Measurements from ENCODE around the gene BCLAF3.

GRCh38 chrX:20005883-20006282 lies 15.0 kb upstream of the BCLAF3 start:
- TF ChIP-seq POLR2A (IDR thresholded peaks at IDR 0.05; ENCODE audit: low read depth, low read length) = no peak
- TF ChIP-seq MAFK (IDR thresholded peaks at IDR 0.05; ENCODE audit: low read depth, low read length) = no peak
- no peak for TF ChIP-seq CTCF (conservative IDR thresholded peaks at IDR 0.05; ENCODE audit: low read depth, low read length)
- no peak for TF ChIP-seq BHLHE40 (IDR thresholded peaks at IDR 0.05; ENCODE audit: low read depth, low read length)
- TF ChIP-seq, protein P1, sequence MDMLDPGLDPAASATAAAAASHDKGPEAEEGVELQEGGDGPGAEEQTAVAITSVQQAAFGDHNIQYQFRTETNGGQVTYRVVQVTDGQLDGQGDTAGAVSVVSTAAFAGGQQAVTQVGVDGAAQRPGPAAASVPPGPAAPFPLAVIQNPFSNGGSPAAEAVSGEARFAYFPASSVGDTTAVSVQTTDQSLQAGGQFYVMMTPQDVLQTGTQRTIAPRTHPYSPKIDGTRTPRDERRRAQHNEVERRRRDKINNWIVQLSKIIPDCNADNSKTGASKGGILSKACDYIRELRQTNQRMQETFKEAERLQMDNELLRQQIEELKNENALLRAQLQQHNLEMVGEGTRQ (IDR thresholded peaks at IDR 0.05; ENCODE audit: low read depth, low read length) = no peak
- no peak for TF ChIP-seq MAZ (IDR thresholded peaks at IDR 0.05; ENCODE audit: borderline replicate concordance, low read depth, low read length)
